GM18951 (cell line): ENCODE measurements around the gene UBE2H.
"Not testable (repeated sequence)": the region's sequence is repeated elsewhere in the genome, so short reads cannot be mapped to it uniquely, and the experiment has no call there.

Source experiments
- POLR2A ChIP-seq: IDR thresholded peaks from 4 replicates; pipeline ENCODE4 v1.6.1; 2011; ENCODE audit warnings: mild to moderate bottlenecking; ENCODE audit not compliant: insufficient read length, insufficient read depth; ENCODE audit errors: extremely low read depth
- in situ Hi-C: fragments of 300-500 bp; cut with MboI; formaldehyde crosslinking; loops from one replicate; pipeline ENCODE4 v1.12.0; 2022; ENCODE audit warnings: low sequenced_read_pairs, mixed read lengths, inconsistent platforms; ENCODE audit not compliant: unreplicated experiment

Gene UBE2H

DNA sequence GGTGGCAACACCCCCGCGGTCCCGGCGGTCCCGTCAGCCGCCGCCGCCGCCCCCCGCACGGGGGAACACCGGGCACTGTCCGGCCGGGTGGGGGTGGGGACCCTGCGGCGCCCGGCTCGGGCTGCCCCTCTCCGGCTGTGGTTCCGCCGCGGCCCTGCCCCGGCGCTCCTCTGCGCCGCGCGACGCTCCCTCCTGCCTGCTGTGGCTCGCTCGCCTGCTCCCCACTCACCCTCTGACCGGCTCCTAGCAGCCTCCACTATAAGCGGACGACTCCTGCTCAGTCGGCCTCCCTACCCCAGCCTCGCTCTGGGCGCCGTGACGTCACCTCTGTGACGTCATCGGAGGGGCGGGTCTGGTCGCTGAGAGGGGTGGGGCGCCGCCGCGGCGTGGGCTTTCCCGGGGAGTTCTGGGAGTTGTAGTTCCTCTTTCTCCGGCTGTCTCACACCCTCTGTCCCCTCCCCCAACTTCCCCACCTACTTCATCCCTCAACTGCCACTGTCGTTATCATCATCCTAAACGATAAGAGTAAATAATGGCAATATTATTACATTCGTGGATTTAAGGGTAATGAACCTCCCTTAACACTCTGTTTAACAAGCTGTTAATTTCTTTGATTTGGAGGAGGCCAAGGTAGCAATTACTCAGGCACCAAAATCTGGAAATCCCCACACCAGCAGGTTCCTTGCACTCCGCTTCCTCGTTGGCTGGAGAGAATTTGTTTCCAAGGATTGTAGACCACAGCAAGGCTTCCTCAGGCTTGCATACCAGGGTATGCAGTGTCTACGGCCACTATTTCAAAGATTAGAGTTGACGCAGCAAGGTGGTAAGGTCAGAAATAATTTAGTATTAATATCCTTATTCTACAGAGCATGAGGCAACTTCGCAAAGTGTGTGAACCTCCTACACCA lies at the start of gene UBE2H:
TSS of gene UBE2H (minus strand) at position 308 of the 908 bp plus-strand sequence. CDS start 405 bp downstream, outside the sequence.
- peak; percentile 77 for TF ChIP-seq POLR2A
- in situ Hi-C loops, result no loop called here

DNA sequence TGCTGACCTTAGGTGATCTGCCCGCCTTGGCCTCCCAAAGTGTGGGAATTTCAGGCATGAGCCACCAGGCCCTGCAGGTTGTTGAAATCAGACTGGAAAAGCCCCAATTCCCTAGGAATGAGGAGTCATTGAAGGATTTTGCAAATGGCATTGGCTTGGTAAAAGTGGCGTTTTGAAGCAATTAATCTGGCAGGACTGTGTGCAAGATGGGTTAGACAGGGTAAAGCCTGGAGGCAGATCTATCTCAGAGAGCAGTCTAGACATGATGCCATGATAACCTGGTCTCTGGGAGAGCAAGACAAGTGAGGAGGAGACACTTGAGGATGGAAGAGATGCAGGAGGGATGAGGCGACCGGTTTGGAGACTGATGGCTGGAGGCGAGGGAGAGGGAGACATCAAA lies 45.7 kb upstream of the UBE2H start:
- no peak for TF ChIP-seq POLR2A
- in situ Hi-C loops, result no loop called here

GRCh38 chr7:129997285-129997684 lies 44.5 kb upstream of the UBE2H start:
- no peak for TF ChIP-seq POLR2A
- in situ Hi-C loops, result no loop called here

DNA sequence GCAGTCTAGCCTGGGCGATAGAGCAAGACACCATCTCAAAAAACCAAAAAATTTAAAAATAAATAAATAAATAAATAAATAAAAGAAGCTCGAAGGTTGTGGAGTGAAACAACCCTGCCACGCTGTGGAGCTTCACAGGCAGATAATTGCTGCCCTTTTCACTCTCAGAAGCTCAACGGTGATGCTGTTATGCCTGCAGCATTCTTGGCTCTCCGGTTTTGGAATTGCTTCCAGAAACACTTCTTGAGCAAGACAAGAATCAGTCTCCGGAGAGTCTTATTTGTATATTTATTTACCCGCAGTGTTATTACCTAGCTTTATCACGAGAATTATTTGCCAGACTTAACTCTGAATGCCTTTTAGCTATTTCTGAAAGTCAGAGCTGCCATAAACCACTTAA lies 40.5 kb upstream of the UBE2H start:
- no peak for TF ChIP-seq POLR2A
- in situ Hi-C loops, result no loop called here

DNA sequence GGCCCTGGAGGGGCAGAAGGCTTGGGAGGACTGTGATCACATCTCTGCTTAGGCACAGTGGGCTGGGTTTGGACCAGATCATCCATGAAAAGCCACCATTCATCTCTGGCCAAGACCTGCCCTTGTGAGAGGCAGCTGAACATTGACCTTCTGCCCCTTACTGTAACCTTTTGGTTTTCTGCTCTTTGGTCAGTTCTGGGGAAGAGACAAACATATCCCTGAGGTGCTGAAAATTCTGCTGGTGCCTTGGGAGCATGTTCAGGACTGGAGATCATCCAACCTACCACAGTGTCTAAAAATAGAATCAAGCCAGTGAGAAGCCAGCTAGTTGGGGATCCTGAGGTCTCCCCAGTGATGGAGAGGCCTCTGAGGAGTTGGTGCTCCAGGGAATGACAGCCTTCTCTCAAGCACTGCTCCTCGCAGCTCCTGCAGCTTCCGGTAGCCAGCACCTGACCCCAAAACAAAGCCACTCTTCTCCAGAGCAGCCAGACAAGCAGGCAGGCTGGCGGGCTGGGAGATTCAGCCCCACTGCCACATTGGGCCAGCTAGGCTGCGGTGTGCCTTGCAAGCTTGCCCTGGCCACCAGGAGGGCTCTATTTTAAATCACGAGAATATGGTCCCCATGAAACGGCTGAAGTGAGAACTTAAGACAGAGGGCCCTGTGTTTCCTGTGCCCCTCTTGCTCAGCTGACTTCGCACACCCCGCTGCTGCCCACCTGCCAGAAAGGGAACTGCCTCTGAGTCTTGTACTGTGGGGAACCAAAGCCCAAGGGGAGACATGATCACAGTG lies 37.8 kb upstream of the UBE2H start:
- in situ Hi-C loops, result no loop called here
- no peak for TF ChIP-seq POLR2A

GRCh38 chr7:129989466-129989865 lies 36.7 kb upstream of the UBE2H start:
- in situ Hi-C loops, result no loop called here
- no peak for TF ChIP-seq POLR2A

DNA sequence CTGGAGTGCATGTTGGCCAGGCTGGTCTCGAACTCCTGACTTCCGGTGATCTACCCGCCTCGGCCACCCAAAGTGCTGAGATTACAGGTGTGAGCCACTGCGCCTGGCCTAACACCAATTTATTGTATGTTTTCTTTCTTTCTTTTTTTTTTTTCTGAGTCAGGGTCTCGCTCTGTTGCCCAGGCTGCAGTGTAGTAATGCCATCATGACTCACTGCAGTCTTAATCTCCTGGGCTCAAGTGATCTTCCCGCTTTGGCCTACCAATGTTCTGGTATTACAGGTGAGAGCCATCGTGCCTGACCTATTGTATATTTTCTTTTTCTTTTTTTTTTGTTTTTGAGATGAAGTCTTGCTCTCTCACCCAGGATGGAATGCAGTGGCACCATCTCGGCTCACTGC lies 33.8 kb upstream of the UBE2H start:
- in situ Hi-C loops, result no loop called here
- no peak for TF ChIP-seq POLR2A

DNA sequence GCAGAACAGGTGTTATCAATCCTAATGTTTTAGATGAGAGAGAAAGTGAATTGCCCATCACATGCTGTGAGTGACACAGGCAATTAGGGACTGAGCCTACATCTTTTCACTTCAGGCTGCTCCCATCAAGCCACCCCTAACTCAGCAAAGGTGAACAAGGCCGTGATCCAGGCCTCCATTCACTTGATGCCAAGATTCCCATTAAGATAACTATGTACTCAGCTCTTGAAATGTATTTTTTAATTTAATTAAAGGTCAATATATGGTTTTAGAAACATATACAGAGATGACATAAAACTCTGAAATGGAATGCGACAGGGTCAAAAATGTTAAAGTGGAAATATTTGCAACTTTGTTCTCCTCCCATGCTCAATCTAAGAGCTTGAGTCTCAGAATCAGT lies 27.9 kb upstream of the UBE2H start:
- in situ Hi-C loops, result no loop called here
- no peak for TF ChIP-seq POLR2A

DNA sequence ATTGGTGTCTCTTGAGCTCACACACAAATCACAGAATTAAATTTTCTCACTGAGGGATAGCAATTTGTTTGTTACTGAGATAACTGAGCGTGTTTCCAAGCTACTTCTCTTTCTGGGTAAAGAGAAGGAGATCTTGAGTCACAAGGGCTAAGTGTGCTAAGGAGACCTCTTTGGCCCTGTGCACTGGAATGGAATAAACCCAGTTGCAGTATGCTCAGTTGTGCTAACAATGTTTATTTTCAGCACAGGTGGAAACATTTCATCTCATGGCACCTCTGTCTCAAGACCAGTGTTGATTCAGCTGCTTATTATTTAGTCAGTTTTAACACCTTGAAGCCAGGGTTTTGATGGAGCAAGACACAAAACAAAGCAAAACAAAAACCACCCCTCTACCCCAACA lies 22.5 kb upstream of the UBE2H start:
- no peak for TF ChIP-seq POLR2A
- in situ Hi-C loops, result no loop called here

- in situ Hi-C loops, result no loop called here
- no peak for TF ChIP-seq POLR2A
Observed at GRCh38 chr7:129970816-129971215, 18.1 kb upstream of the UBE2H start.

DNA sequence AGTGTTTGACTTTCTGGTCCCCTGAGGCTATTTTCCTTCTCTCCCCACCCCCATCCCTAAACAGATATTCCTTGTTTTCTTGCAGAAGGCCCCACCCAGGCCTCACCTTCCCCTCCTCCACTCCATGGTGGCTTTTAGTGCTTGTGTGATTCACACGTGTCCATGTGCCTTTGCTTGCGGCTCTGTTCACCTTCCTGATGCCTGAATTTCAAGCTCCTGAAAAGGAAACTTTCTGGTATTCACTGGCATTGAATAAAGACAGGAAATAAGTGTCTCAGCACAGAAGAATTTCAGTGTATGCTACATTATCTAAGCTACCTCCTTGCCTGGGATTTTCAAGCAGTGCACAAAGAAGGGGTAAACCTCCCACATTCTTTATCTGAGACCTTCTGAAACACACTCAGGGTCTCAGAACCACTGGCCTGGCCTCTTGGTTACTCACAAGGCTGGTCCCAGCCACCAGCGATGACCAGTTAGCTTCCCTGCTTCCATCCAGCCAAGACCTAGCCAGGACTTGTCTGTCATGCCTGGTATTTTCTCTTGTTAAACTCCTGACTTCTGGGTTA lies 17.2 kb upstream of the UBE2H start:
- TF ChIP-seq POLR2A, result no peak
- in situ Hi-C loops, result no loop called here

GRCh38 chr7:129968592-129969383 lies 16.0 kb upstream of the UBE2H start:
- TF ChIP-seq POLR2A, result no peak
- in situ Hi-C loops, result no loop called here

DNA sequence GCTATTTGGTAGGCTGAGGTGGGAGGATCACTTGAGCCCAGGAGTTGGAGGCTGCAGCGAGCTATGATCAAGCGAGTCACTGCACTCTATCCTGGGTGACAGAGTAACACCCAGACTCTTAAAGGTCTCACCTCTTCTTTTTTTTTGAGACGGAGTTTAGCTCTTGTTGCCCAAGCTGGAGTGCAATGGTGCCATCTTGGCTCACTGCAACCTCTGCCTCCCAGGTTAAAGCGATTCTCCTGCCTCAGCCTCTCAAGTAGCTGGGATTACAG lies 7.4 kb upstream of the UBE2H start:
- in situ Hi-C loops, result not testable (repeated sequence)

- TF ChIP-seq POLR2A, result no peak
- in situ Hi-C loops, result no loop called here
Observed at GRCh38 chr7:129959471-129960203, 6.9 kb upstream of the UBE2H start.
